Stimulated activated naive CD4-positive, alpha-beta T cell treated with Interleukin-2 at 50 U/mL for 16 hours (primary cell): ENCODE data around the gene PAOX.
"Not testable (repeated sequence)": the region's sequence is repeated elsewhere in the genome, so short reads cannot be mapped to it uniquely, and the experiment has no call there.

Experiments
- DNase-seq: peaks from one replicate; lab custom pipeline; 2025; lab: John Stamatoyannopoulos, UW

PAOX gene

GRCh38 chr10:133411523-133412380 lies 32.7 kb downstream of the PAOX start:
- no peak for DNase-seq

- DNase-seq: no peak
These were observed 33.3 kb downstream of the PAOX start for GRCh38 chr10:133412381-133412711.

- DNase-seq: not testable (repeated sequence)
These were observed 35.3 kb downstream of the PAOX start for GRCh38 chr10:133414401-133414800.

GRCh38 chr10:133415752-133416151 lies 36.7 kb downstream of the PAOX start:
- no peak for DNase-seq

- DNase-seq: no peak
These were observed 39.4 kb downstream of the PAOX start for GRCh38 chr10:133418289-133418993.

GRCh38 chr10:133419211-133419950 lies 40.3 kb downstream of the PAOX start:
- no peak for DNase-seq

- DNase-seq: no peak
These were observed 41.0 kb downstream of the PAOX start for GRCh38 chr10:133420028-133420427.

GRCh38 chr10:133420579-133420978 lies 41.5 kb downstream of the PAOX start:
- DNase-seq: no peak

- no peak for DNase-seq
These were observed 42.5 kb downstream of the PAOX start for GRCh38 chr10:133421336-133422222.

GRCh38 chr10:133422223-133422806 lies 43.3 kb downstream of the PAOX start:
- DNase-seq: no peak

- no peak for DNase-seq
These were observed 44.0 kb downstream of the PAOX start for GRCh38 chr10:133422807-133423771.

GRCh38 chr10:133424102-133424501 lies 45.0 kb downstream of the PAOX start:
- not testable (repeated sequence) for DNase-seq

GRCh38 chr10:133424601-133425000 lies 45.5 kb downstream of the PAOX start, which contains the start of gene SPRN:
Gene SPRN (minus strand): TSS chr10:133424625. CDS start chr10:133423681, 944 bp downstream.
- DNase-seq: not testable (repeated sequence)

- DNase-seq: not testable (repeated sequence)
These were observed 50.5 kb downstream of the PAOX start for GRCh38 chr10:133429571-133429970.

- DNase-seq: not testable (repeated sequence)
These were observed 53.0 kb downstream of the PAOX start for GRCh38 chr10:133431888-133432613.

- DNase-seq: not testable (repeated sequence)
These were observed 53.7 kb downstream of the PAOX start for GRCh38 chr10:133432789-133433188.

GRCh38 chr10:133438711-133439273 lies 59.7 kb downstream of the PAOX start:
- no peak for DNase-seq

- DNase-seq: no peak
These were observed 60.7 kb downstream of the PAOX start for GRCh38 chr10:133439517-133440461.
